HK-2 (cell line): ENCODE data around the gene LRIT1.

ENCODE experiments used
- DNase-seq: peaks from one replicate; pipeline ENCODE4 v3.0.0-alpha.2; 2018; ENCODE audit not compliant: unreplicated experiment

LRIT1 gene

DNA sequence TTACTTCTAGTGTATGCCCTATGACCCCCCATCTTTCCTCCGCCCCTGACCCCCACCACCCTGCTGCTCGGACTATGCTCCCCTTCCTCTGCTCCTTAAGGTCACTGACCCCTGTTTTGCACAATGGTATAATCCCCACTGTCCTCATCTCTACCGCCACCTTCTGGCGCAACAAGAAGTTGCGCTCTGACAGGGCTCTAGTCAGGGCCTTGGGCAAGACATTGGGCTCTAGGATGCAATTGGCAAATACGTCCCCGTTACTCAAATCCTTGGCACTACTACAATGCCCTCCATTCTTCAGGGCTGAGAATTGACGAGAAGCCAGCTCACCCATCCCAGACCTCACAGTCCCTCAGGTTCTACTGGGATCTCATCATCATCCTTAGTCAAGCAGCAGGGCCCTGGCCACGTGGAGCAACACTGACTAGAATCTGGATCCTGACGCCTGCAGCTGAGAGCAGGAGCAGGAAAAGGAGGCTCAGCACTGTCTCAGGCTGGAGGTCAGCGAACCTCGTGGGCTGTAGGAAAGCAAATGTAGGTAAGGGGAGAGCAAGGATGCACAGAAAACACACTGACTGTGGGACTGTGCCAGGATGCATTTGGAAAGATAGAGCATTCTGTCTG is 26.6 kb downstream of the LRIT1 start:
- DNase-seq = peak; percentile 20

GRCh38 chr10:84214046-84214572 is 27.2 kb downstream of the LRIT1 start:
- DNase-seq = no peak

- no peak for DNase-seq
Measured at GRCh38 chr10:84213076-84213475, 28.3 kb downstream of the LRIT1 start.

- DNase-seq = no peak
Measured at GRCh38 chr10:84212014-84212413, 29.3 kb downstream of the LRIT1 start.

- no peak for DNase-seq
Measured at GRCh38 chr10:84211566-84211965, 29.8 kb downstream of the LRIT1 start.

DNA sequence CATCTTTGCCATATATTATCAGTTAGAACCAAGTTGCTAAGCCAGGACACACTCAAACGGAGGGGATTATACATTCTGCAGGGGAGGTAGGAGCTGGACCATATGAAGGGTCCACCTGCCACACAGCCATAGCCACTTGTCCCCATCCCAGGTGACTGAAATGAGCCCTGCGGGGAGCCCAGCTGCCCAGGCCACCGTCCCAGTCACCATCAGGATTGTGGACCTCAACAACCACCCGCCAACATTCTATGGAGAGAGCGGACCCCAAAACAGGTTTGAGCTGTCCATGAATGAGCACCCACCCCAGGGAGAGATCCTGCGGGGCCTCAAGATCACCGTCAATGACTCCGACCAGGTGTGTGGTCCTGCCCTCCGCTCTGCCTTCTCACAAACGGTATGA is 33.3 kb downstream of the LRIT1 start:
- DNase-seq = no peak

DNA sequence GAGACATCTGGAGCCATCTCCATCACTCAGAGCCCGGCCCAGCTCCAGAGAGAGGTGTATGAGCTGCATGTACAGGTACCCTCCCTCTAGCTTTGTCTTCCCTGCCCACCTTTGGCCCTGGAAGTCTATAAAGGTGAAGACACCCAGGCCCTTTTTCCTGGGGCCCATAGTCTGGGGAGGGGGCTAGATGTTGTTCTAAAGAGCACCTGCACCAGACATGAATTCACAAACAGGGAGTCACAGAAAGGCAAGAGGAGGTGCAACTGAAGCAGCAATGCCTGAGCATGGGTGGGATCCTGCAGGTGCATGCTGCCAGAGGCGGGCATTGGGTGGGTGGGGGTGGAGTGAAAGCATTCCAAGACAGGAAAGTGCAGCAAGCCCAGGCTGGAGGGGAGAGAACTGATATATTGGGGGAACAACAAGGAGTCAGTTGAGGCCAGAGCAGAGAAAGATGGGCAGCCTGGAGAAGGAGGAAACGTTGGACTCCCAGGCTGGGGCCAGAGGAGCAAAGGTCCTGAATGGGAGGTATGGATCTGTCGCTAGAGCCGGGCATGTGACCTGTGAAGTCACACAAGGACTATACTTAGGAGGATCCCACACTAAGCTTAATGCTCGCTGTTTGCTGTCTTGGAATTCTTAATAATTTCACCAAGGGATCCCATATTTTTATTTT is 35.4 kb downstream of the LRIT1 start:
- DNase-seq = no peak

- DNase-seq = peak; percentile 68
Measured at GRCh38 chr10:84205049-84205852, 36.1 kb downstream of the LRIT1 start.

- DNase-seq = no peak
Measured at GRCh38 chr10:84204610-84205009, 36.7 kb downstream of the LRIT1 start.

DNA sequence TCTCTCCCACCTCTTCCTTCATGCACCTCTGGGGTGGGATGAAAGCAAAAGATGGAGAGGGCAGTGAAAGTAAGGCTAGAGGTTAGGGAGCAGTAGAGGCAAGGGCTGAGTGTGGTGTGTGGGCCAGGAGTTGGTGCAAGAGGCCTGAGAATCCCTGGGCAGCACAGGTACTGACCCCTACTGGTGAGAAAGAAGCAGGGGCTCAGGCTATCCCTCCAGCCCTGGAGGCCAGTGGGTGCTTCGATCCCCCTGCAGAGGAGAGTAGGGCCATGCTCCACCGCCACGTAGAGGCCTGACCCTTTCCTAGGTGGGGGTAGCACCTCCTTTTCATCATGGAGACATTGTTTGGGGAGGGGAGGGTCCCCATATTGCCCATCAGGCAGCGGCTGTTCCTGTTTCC is 37.2 kb downstream of the LRIT1 start:
- DNase-seq = no peak

DNA sequence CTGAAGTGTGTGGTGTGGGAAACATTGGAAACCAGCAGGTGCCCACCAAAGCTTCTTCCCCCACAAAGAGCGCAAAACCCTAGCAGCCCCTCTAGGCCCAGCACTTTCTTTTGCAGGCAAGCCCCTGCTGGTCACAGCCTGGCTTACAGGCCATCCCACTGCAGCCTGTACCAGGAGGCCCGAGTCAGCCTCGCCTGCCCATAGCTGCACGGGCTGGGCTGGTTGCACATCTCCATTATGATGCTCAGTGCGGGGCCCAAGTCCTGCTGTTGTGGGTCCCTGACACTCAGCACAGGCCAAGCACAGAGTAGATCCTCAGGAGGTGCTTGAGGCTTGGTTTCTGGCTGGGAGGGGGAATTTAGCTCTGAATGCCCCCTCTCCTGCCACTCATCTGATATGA is 39.0 kb downstream of the LRIT1 start:
- no peak for DNase-seq

DNA sequence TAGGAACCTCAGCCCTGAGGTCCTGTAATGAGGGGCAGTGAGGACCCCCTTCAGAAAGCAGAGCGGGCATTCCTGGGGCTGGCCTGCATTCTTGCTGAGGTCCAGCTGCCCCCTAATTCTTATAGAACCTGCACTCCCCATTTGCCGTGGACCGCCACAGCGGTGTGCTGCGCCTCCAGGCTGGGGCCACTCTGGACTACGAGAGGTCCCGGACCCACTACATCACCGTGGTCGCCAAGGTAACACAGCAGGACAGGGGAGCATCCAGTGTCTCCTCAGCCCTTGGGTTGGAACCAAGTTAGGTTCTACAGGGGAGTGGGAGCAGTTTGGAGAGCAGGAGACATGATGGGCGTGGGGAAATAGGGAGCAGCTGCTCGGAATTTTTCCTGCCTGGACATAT is 39.7 kb downstream of the LRIT1 start:
- no peak for DNase-seq

GRCh38 chr10:84201244-84201606 is 40.1 kb downstream of the LRIT1 start:
- DNase-seq = no peak

DNA sequence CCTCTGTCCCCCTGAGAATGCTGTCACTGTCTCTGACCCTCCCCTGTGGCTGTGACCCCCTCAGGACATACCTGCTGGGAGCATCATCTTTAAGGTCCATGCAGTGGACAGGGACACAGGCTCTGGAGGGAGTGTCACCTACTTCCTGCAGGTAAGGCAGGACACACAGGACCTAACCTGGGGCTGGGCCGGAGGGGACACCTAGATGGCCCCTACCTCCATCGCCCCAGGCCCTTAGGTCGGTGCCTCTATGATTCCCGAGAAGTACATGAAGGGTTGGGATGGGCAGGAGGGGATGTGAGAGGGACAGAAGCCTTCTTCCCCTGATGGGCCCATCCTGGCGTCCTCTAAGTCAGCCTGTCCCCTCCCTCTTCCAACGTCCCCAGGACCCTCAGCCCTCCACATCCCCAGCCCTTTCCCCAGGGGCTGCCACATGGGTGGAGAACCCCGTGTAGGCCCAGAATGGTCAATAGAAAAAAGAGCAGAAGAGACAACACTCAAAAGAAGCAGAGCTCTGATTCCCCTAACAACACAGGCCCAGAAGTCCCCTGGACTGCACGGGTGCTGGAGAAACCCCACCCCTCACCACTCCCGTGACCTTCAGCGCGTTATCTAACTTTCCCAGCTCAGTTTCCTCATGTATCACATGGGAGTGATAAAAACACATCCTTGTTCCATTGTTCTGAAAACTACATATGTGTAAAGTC is 40.7 kb downstream of the LRIT1 start:
- DNase-seq = no peak

- DNase-seq = no peak
Measured at GRCh38 chr10:84198206-84198915, 43.0 kb downstream of the LRIT1 start.

GRCh38 chr10:84197643-84198042 is 43.7 kb downstream of the LRIT1 start:
- DNase-seq = no peak

GRCh38 chr10:84196941-84197340 is 44.4 kb downstream of the LRIT1 start:
- no peak for DNase-seq

GRCh38 chr10:84196083-84196482 is 45.3 kb downstream of the LRIT1 start:
- DNase-seq = no peak

- DNase-seq = no peak
Measured at GRCh38 chr10:84195044-84195830, 46.1 kb downstream of the LRIT1 start.

- DNase-seq = no peak
Measured at GRCh38 chr10:84194424-84195043, 46.8 kb downstream of the LRIT1 start, which contains the start of gene CDHR1. CDHR1 (plus strand) TSS chr10:84194537; CDS start chr10:84194761, 224 bp downstream.
